H1 (cell line): Measurements from ENCODE around the gene LSM2. TPM values are rescaled to one million over a fixed set of nuclear protein-coding genes. Genes with fewer than 3 reads are reported as not detected.

Experiments
- ASH2L ChIP-seq: fragments of 200-600, 300-600 bp; sonication (generic); IDR thresholded peaks from one replicate; pipeline ENCODE4 v1.7.1; 2017; ENCODE audit warnings: low read length
- BCL11A ChIP-seq, 2 experiments: IDR thresholded peaks; one replicate each; pipeline ENCODE4 v1.6.1; 2011; ENCODE audit warnings: low read depth in 2 of 2, low read length in 2 of 2, mild to moderate bottlenecking in 2 of 2
- BRCA1 ChIP-seq: IDR thresholded peaks from 2 replicates; pipeline ENCODE4 v1.6.1; 2012; ENCODE audit warnings: low read depth, low read length, improper control_type of control experiment
- CBX8 ChIP-seq: fragments of 300-800, 300-1000 bp; sonication (generic); IDR thresholded peaks from 2 replicates; pipeline ENCODE4 v1.7.1; 2016; ENCODE audit warnings: low read depth, low read length, borderline replicate concordance
- CEBPB ChIP-seq: IDR thresholded peaks from 2 replicates; pipeline ENCODE4 v1.6.1; 2012; ENCODE audit warnings: low read depth, low read length
- EP300 ChIP-seq, 2 experiments: IDR thresholded peaks; 1 replicate in 1 of 2; 2 replicates in 1 of 2; pipeline ENCODE4 v1.6.1; 2011 to 2012; ENCODE audit warnings: low read depth in 2 of 2, low read length in 2 of 2, mild to moderate bottlenecking in 2 of 2, borderline replicate concordance in 1 of 2, inconsistent platforms in 1 of 2, moderate library complexity in 1 of 2
- FOSL1 ChIP-seq: IDR thresholded peaks from 2 replicates; pipeline ENCODE4 v1.6.1; 2011; ENCODE audit warnings: mild to moderate bottlenecking, low read depth, low read length, moderate library complexity; ENCODE audit not compliant: insufficient read depth
- JUND ChIP-seq: IDR thresholded peaks from 2 replicates; pipeline ENCODE4 v1.6.1; 2011; ENCODE audit warnings: mild to moderate bottlenecking, improper control_type of control experiment, low read length
- KDM1A ChIP-seq: fragments of 200-600, 300-600 bp; sonication (generic); IDR thresholded peaks from 2 replicates; pipeline ENCODE4 v1.7.1; 2016; ENCODE audit warnings: mild to moderate bottlenecking, low read length, borderline replicate concordance
- KDM4A ChIP-seq: IDR thresholded peaks from one replicate; pipeline ENCODE4 v1.7.1; 2012; ENCODE audit warnings: low read depth, mild to moderate bottlenecking, moderate library complexity, low read length, inconsistent platforms; ENCODE audit not compliant: severe bottlenecking
- KDM5A ChIP-seq: fragments of 200-600 bp; IDR thresholded peaks from 2 replicates; pipeline ENCODE4 v1.7.1; 2012; ENCODE audit warnings: mild to moderate bottlenecking, low read length, inconsistent platforms, mixed read lengths
- SIN3A ChIP-seq, 2 experiments: IDR thresholded peaks in 1 of 2; conservative IDR thresholded peaks in 1 of 2; 2 replicates each; pipeline ENCODE4 v1.6.1; 2011 to 2012; ENCODE audit warnings: low read length in 2 of 2, improper control_type of control experiment in 1 of 2, low read depth in 1 of 2, mild to moderate bottlenecking in 1 of 2
- SIRT6 ChIP-seq: IDR thresholded peaks from one replicate; pipeline ENCODE4 v1.7.1; 2012; ENCODE audit warnings: low read length, inconsistent platforms
- SP2 ChIP-seq: IDR thresholded peaks from 2 replicates; pipeline ENCODE4 v1.6.1; 2012; ENCODE audit warnings: mild to moderate bottlenecking, low read length, inconsistent platforms
- SP4 ChIP-seq: IDR thresholded peaks from 2 replicates; pipeline ENCODE4 v1.6.1; 2012; ENCODE audit warnings: low read length, inconsistent platforms
- TAF1 ChIP-seq: IDR thresholded peaks from 2 replicates; pipeline ENCODE4 v1.6.1; 2011; ENCODE audit warnings: mild to moderate bottlenecking, low read depth, low read length
- TCF12 ChIP-seq: IDR thresholded peaks from 2 replicates; pipeline ENCODE4 v1.6.1; 2011; ENCODE audit warnings: low read depth, mild to moderate bottlenecking, low read length
- polyA plus RNA-seq, 7 experiments: library from polyadenylated mRNA; depleted of rRNA in 3 of 7; stranded (reverse) in 5 of 7; unstranded in 2 of 7; fragments of >200 nt in 5 of 7; fragments of 200-250 nt in 2 of 7; gene quantifications; 1 replicate in 5 of 7; 2 replicates in 1 of 7; 4 replicates in 1 of 7; pipeline versions ENCODE4 v1.2.1 to v1.2.3, GENCODE V29; 2011 to 2013; ENCODE audit warnings: missing spikeins in 2 of 7, mixed read lengths in 2 of 7
- total RNA-seq: library from RNA; stranded (reverse); fragmentation: NEBNext Ultra II Directional; extraction: Animal tissue kit (Norgen Biotek cat#: 25700); gene quantifications from 2 replicates; pipeline ENCODE4 v1.2.1, GENCODE V29; 2021
- TF ChIP-seq, protein P1 (sequence below): IDR thresholded peaks from 2 replicates; pipeline ENCODE4 v1.6.1; 2012; ENCODE audit warnings: inconsistent platforms

LSM2 gene
- total and polyA plus RNA-seq, 2 of the 8 experiments (the other 6 are each of a cell fraction or from before 2014, with no cell fraction given): 127 to 168 TPM

DNA sequence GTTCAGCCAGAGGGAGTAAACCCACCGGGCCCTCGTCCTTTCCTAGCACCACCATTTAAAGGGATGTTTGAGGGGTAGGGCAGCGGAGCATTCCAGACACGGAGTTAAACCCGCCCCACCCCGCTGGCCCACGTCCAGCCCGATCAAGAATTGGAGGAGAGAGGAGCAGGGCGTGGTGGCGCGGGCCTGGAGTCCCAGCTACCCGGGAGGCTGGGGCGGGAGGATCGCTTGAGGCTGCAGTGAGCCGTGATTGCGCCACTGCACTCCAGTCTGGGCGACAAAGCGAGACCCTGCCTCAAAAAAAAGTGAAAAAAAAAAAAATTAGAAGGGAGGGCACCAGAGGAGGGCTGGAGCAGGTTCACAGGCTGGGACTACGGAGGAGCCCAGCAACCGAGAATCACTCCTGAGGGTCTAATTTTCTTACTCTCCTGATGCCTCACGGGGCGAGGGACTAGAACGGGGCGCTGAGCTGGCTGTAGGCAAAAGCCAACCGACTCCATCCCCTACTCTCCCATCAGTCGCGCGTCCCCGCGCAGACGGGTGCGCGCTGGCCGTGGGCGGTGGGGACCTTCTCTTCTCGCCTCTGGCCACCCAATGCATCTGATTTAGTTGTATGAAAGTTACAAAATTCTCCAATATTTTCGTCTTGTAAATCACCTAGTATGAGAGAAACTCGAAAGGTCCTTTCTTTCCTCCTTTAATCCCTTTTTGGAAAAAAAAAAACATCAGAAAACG is 14.7 kb upstream of the LSM2 start (continued):
- no peak for TF ChIP-seq SIRT6
- TF ChIP-seq SP4: peak; percentile 81
- peak; percentile 93 for TF ChIP-seq KDM1A
- TF ChIP-seq CBX8: no peak
- TF ChIP-seq SP2: no peak
- TF ChIP-seq KDM4A: peak; percentile 53
- TF ChIP-seq, protein P1, sequence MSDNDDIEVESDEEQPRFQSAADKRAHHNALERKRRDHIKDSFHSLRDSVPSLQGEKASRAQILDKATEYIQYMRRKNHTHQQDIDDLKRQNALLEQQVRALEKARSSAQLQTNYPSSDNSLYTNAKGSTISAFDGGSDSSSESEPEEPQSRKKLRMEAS: 0 out of 2 replicates have a peak, but pooled peaks have one; percentile 10
- TF ChIP-seq SIN3A (conservative IDR thresholded peaks at IDR 0.05 in 1 of 2, IDR thresholded peaks at IDR 0.05 in 1 of 2; ENCODE audit: low read depth in 1 of 2, low read length in 2 of 2): peak in 1 of 2 experiments; percentile 72; a peak in 2 of 4 replicates
- TF ChIP-seq TCF12: no peak
- TF ChIP-seq KDM5A: no peak
- no peak for TF ChIP-seq FOSL1
- TF ChIP-seq JUND: no peak
- peak; percentile 92 for TF ChIP-seq CEBPB
- no peak for TF ChIP-seq EP300 (IDR thresholded peaks at IDR 0.05; ENCODE audit: borderline replicate concordance in 1 of 2, low read depth in 2 of 2, low read length in 2 of 2)
- TF ChIP-seq BCL11A (IDR thresholded peaks at IDR 0.05; ENCODE audit: low read depth in 2 of 2, low read length in 2 of 2): no peak
- TF ChIP-seq BRCA1: no peak
- peak; percentile 92 for TF ChIP-seq ASH2L
- TF ChIP-seq TAF1: peak; percentile 52
